NCI-H128 (cell line): ENCODE data around the gene PRRC1.

Experiments
- DNase-seq: peaks from one replicate; lab custom pipeline; 2025; ENCODE audit not compliant: unreplicated experiment; lab: John Stamatoyannopoulos, UW

PRRC1 gene

GRCh38 chr5:127577458-127577857, 60.0 kb downstream of the PRRC1 start:
- DNase-seq, result no peak

- no peak for DNase-seq
Observed at GRCh38 chr5:127580731-127581130, 63.3 kb downstream of the PRRC1 start.

GRCh38 chr5:127581450-127581849, 64.0 kb downstream of the PRRC1 start:
- no peak for DNase-seq

- no peak for DNase-seq
Observed at GRCh38 chr5:127582773-127583370, 65.4 kb downstream of the PRRC1 start.

GRCh38 chr5:127583866-127584265, 66.4 kb downstream of the PRRC1 start:
- DNase-seq, result no peak

- no peak for DNase-seq
Observed at GRCh38 chr5:127585661-127586060, 68.2 kb downstream of the PRRC1 start.

GRCh38 chr5:127586066-127586770, 68.8 kb downstream of the PRRC1 start:
- DNase-seq, result no peak

GRCh38 chr5:127586811-127587210, 69.4 kb downstream of the PRRC1 start:
- DNase-seq, result no peak

- DNase-seq, result no peak
Observed at GRCh38 chr5:127587246-127587917, 69.9 kb downstream of the PRRC1 start.

GRCh38 chr5:127588368-127588767, 70.9 kb downstream of the PRRC1 start:
- no peak for DNase-seq

GRCh38 chr5:127589309-127590030, 72.0 kb downstream of the PRRC1 start:
- no peak for DNase-seq

GRCh38 chr5:127590156-127590722, 72.8 kb downstream of the PRRC1 start:
- no peak for DNase-seq

GRCh38 chr5:127595484-127596368, 78.3 kb downstream of the PRRC1 start:
- no peak for DNase-seq

GRCh38 chr5:127596501-127596900, 79.1 kb downstream of the PRRC1 start:
- no peak for DNase-seq

- no peak for DNase-seq
Observed at GRCh38 chr5:127599320-127599719, 81.9 kb downstream of the PRRC1 start.

- no peak for DNase-seq
Observed at GRCh38 chr5:127599847-127600246, 82.4 kb downstream of the PRRC1 start.

- DNase-seq, result no peak
Observed at GRCh38 chr5:127601111-127601510, 83.7 kb downstream of the PRRC1 start.

- DNase-seq, result no peak
Observed at GRCh38 chr5:127601601-127602000, 84.2 kb downstream of the PRRC1 start.

GRCh38 chr5:127602481-127602880, 85.0 kb downstream of the PRRC1 start:
- no peak for DNase-seq
